Immature natural killer cell (primary cell): ENCODE results near the gene PPP5C. TPM values are rescaled to one million over a fixed set of nuclear protein-coding genes. Genes with fewer than 3 reads are reported as not detected.

Experiments
- DNase-seq, 3 donors: peaks; one replicate each; pipeline ENCODE4 v3.0.0; 2022; ENCODE audit warnings: mixed read lengths in 1 of 3
- H3K27ac Mint-ChIP-seq, 6 donors: one replicate each; pipeline ENCODE4 v1.8.0; 2020; ENCODE audit warnings: mixed read lengths in 6 of 6, mild to moderate bottlenecking in 5 of 6, inconsistent platforms in 4 of 6, moderate library complexity in 3 of 6
- H3K27me3 Mint-ChIP-seq, 3 donors: one replicate each; pipeline ENCODE4 v1.8.0; 2020 to 2021; ENCODE audit warnings: low read depth in 3 of 3, mild to moderate bottlenecking in 3 of 3, mixed read lengths in 3 of 3, moderate library complexity in 3 of 3, inconsistent platforms in 1 of 3
- H3K36me3 Mint-ChIP-seq, 3 donors: one replicate each; pipeline ENCODE4 v1.8.0; 2020; ENCODE audit warnings: mixed read lengths in 3 of 3, inconsistent platforms in 2 of 3, mild to moderate bottlenecking in 2 of 3
- H3K4me1 Mint-ChIP-seq, 2 donors: one replicate each; pipeline ENCODE4 v1.8.0; 2020; ENCODE audit warnings: inconsistent platforms in 2 of 2, mild to moderate bottlenecking in 2 of 2, mixed read lengths in 2 of 2, moderate library complexity in 1 of 2
- H3K4me3 Mint-ChIP-seq, 5 donors: one replicate each; pipeline ENCODE4 v1.8.0; 2020; ENCODE audit warnings: mild to moderate bottlenecking in 5 of 5, mixed read lengths in 5 of 5, inconsistent platforms in 3 of 5, moderate library complexity in 3 of 5
- H3K9me3 Mint-ChIP-seq, 6 donors: one replicate each; pipeline ENCODE4 v1.8.0; 2020; ENCODE audit warnings: mild to moderate bottlenecking in 6 of 6, mixed read lengths in 6 of 6, inconsistent platforms in 4 of 6, moderate library complexity in 3 of 6
- polyA plus RNA-seq, 3 donors: library from polyadenylated mRNA; unstranded; fragments of 300-500 nt; fragmentation: Illumina TruSeq; gene quantifications; one replicate each; pipeline ENCODE4 v1.2.3, GENCODE V29; 2021

Gene PPP5C
- polyA plus RNA-seq, 3 donors from 2014 or later, result 25.0 to 80.9 (median 63.8) TPM

DNA sequence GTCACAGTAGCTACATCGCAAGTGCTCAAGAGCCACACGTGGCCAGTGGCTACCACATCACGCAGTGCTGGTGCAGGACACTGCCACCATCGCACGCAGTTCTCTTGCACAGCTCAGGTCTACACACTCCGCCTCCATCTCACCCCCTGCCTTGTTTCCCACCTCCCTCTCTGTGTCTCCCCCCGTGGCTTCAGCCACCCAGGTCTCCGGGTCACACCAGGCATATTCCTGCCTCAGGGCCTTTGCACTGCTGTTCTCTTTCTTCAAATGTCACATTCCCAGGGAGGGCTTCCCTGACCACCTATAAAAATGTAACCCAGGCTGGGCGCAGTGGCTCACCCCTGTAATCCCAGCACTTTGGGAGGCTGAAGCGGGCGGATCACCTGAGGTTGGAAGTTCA, 55.8 kb downstream of the PPP5C start:
- Mint-ChIP-seq H3K27ac (no peak overlapping the region), H3K27me3 (peaks cover 15 to 18% (median 16%) of the 10 kb centered on the region in 3 donors), H3K4me1 (peaks cover 17 to 26% of the 10 kb centered on the region in 2 donors), H3K4me3 (peak overlapping the region in 1 of 5 donors; percentile 13), H3K36me3 (no peaks in the 10 kb centered on the region), H3K9me3 (no peaks in the 10 kb centered on the region)
- no peak for DNase-seq

GRCh38 chr19:46404055-46404752, 57.3 kb downstream of the PPP5C start:
- peaks cover 15 to 21% (median 18%) of the 10 kb centered on the region in 3 donors for H3K27me3 Mint-ChIP-seq

DNA sequence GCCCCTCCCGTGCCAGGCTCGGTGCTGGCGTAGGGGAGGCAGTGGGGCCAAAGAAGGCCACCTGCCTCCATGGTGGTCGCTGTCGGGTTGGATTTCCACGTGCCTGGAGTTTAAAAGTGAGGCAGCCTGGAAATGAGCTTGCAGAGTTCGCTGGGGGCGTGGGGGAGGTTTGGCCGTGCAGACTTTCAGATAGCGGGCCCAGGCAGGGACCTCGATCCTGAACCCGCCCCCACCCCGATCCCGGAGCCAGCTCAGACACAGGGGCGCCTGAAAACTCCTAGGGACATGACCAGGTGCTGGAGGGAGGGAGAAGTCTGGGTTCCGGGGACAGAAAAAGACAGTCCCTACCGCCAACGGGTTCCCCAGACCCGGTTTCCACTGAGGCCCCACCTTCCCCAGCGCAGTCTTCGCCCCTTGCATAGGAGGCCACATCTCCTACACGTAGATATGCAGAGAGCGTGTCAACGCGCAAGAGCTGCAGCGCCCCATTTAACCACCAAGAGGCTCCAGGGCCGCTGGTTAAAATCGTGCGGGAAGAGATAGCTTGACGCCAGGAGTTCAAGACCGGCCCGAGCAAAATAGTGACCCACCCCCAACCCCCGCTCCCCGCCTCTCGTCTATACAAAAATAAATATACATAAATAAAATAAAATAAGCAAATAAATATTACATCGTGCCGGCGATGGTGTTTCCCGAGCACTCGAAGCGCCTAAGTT, 58.0 kb downstream of the PPP5C start:
- no peaks in the 10 kb centered on the region for H3K36me3 Mint-ChIP-seq
- H3K4me3 Mint-ChIP-seq, result peak overlapping the region; percentile 75 to 87 (median 82)
- DNase-seq, result no peak
- H3K27me3 Mint-ChIP-seq, result peaks cover 15 to 24% (median 16%) of the 10 kb centered on the region in 3 donors
- H3K27ac Mint-ChIP-seq, result peak overlapping the region in 1 of 6 donors; percentile 30
- no peaks in the 10 kb centered on the region for H3K9me3 Mint-ChIP-seq
- H3K4me1 Mint-ChIP-seq, result peaks cover 18 to 26% of the 10 kb centered on the region in 2 donors

More at GRCh38 chr19:46404055-46404752, 57.3 kb downstream of the PPP5C start:
- no peaks in the 10 kb centered on the region for H3K36me3 Mint-ChIP-seq
- H3K4me1 Mint-ChIP-seq, result peaks cover 18 to 26% of the 10 kb centered on the region in 2 donors
- no peaks in the 10 kb centered on the region for H3K9me3 Mint-ChIP-seq
- H3K4me3 Mint-ChIP-seq, result peak overlapping the region; percentile 75 to 87 (median 82)
- peak overlapping the region in 3 of 6 donors; percentile 30 to 68 (median 61) for H3K27ac Mint-ChIP-seq
- peak; percentile 27 to 43 (median 33) for DNase-seq

DNA sequence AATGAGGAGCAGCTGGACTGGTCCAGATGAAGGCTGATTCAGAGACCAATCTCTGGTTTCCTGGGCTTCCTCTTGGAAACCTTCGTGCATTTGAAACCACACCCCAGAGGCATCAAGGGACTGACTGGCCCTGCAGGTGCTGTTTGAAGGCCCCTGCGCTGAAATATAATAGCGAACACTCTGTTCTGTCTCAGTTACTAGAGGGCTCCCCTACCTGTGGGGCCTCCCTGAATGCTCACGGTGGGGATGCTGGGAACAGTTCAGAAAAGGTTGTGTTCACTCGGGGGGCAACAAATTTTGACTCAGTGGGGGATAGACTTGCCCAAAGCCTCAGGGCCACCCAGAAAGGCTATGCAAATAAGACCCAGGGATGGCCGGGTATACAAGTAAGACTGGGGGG, 60.1 kb downstream of the PPP5C start:
- no peaks in the 10 kb centered on the region for H3K36me3 Mint-ChIP-seq
- H3K4me3 Mint-ChIP-seq, result no peak overlapping the region
- H3K27ac Mint-ChIP-seq, result no peak overlapping the region
- peaks cover 17 to 28% (median 24%) of the 10 kb centered on the region in 3 donors for H3K27me3 Mint-ChIP-seq
- peaks cover 18 to 26% of the 10 kb centered on the region in 2 donors for H3K4me1 Mint-ChIP-seq
- DNase-seq, result no peak
- no peaks in the 10 kb centered on the region for H3K9me3 Mint-ChIP-seq

GRCh38 chr19:46407856-46408663, 61.2 kb downstream of the PPP5C start:
- Mint-ChIP-seq H3K27me3 (peaks cover 21 to 31% (median 26%) of the 10 kb centered on the region in 3 donors), H3K27ac (peak overlapping the region in 2 of 6 donors; percentile 5 to 53), H3K4me3 (peak overlapping the region in 1 of 5 donors; percentile 24), H3K9me3 (no peaks in the 10 kb centered on the region), H3K4me1 (peaks cover 17% of the 10 kb centered on the region in 2 donors), H3K36me3 (no peaks in the 10 kb centered on the region)
- DNase-seq, result no peak

GRCh38 chr19:46408664-46409039, 61.8 kb downstream of the PPP5C start:
- H3K4me1 Mint-ChIP-seq, result peaks cover 14 to 15% of the 10 kb centered on the region in 2 donors
- no peaks in the 10 kb centered on the region for H3K9me3 Mint-ChIP-seq
- H3K27me3 Mint-ChIP-seq, result peaks cover 19 to 32% (median 27%) of the 10 kb centered on the region in 3 donors
- no peaks in the 10 kb centered on the region for H3K36me3 Mint-ChIP-seq
- no peak overlapping the region for H3K27ac Mint-ChIP-seq
- no peak overlapping the region for H3K4me3 Mint-ChIP-seq
- DNase-seq, result no peak

- Mint-ChIP-seq H3K27ac (no peak overlapping the region), H3K27me3 (peaks cover 20 to 35% (median 32%) of the 10 kb centered on the region in 3 donors), H3K4me3 (no peak overlapping the region), H3K36me3 (no peaks in the 10 kb centered on the region), H3K4me1 (peaks cover 8 to 10% of the 10 kb centered on the region in 2 donors), H3K9me3 (no peaks in the 10 kb centered on the region)
- DNase-seq, result no peak
Observed at GRCh38 chr19:46409191-46409590, 62.3 kb downstream of the PPP5C start.

DNA sequence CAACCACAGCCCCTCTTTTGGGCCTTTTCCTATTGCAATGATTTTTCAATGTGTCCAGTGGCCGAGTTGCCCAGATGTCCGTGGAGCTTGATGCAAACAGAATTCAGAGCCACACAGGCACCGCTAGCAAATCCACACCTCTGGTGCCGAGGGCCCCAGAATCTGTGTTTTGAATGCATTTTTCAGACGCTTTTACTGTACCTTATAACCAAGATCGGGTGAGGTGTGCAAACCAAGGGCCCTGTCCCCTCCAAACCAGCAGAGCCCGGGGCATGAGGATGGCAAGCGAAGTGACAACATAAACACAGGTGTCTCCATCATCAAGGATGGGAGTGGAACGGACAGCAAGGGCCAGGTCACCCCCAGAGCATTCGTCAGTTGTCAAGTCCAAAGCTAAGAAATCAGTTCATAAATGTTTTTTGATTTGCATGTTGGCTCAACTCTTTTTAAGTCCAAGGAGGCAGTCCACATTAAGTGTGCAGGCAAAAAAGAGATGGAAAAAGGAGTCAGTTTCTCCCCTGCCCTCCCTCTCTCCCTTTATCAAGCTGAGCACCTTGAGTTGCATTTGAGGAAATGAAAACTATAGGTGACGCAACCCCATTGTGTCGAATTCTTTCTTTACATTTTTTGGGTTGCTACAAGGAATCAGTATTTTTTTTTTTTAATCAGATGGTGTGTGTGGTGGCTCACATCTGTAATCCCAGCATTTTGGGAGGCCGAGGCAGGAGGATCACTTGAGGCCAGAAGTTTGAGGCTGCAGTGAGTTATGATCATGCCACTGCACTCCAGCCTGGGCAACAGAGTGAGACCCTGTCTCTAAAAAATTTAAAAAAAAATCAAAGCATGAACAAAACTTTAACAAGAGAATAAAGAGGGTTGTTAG, 63.6 kb downstream of the PPP5C start:
- no peak for DNase-seq
- peaks cover 17 to 33% (median 27%) of the 10 kb centered on the region in 3 donors for H3K27me3 Mint-ChIP-seq
- H3K9me3 Mint-ChIP-seq, result no peaks in the 10 kb centered on the region

GRCh38 chr19:46411088-46411924, 64.4 kb downstream of the PPP5C start:
- Mint-ChIP-seq H3K4me3 (no peak overlapping the region), H3K27ac (no peak overlapping the region), H3K27me3 (peaks cover 19 to 28% (median 27%) of the 10 kb centered on the region in 3 donors), H3K36me3 (no peaks in the 10 kb centered on the region), H3K4me1 (peaks cover 0 to 2% of the 10 kb centered on the region in 2 donors), H3K9me3 (no peaks in the 10 kb centered on the region)
- no peak for DNase-seq

More for the DNA sequence above, 63.6 kb downstream of the PPP5C start:
- Mint-ChIP-seq H3K4me1 (peaks cover 0 to 2% of the 10 kb centered on the region in 2 donors), H3K36me3 (no peaks in the 10 kb centered on the region), H3K27ac (no peak overlapping the region), H3K4me3 (no peak overlapping the region)

GRCh38 chr19:46411925-46412649, 65.2 kb downstream of the PPP5C start:
- H3K4me1 Mint-ChIP-seq, result peaks cover 0 to 2% of the 10 kb centered on the region in 2 donors
- no peak overlapping the region for H3K4me3 Mint-ChIP-seq
- DNase-seq, result no peak
- no peaks in the 10 kb centered on the region for H3K9me3 Mint-ChIP-seq
- no peak overlapping the region for H3K27ac Mint-ChIP-seq
- H3K36me3 Mint-ChIP-seq, result no peaks in the 10 kb centered on the region
- H3K27me3 Mint-ChIP-seq, result peaks cover 15 to 33% (median 31%) of the 10 kb centered on the region in 3 donors

GRCh38 chr19:46412650-46413261, 65.9 kb downstream of the PPP5C start:
- DNase-seq, result no peak
- no peaks in the 10 kb centered on the region for H3K9me3 Mint-ChIP-seq
- H3K36me3 Mint-ChIP-seq, result no peaks in the 10 kb centered on the region
- H3K4me1 Mint-ChIP-seq, result peaks cover 0 to 2% of the 10 kb centered on the region in 2 donors
- H3K27ac Mint-ChIP-seq, result no peak overlapping the region
- peaks cover 13 to 31% (median 30%) of the 10 kb centered on the region in 3 donors for H3K27me3 Mint-ChIP-seq
- H3K4me3 Mint-ChIP-seq, result no peak overlapping the region
